ENCODE results near the gene SLC7A1.
A peak's percentile ranks its signal among the peaks of the same experiment; 100 is the strongest.

Gene SLC7A1

GRCh38 chr13:29510651-29511084 is 84.8 kb downstream of the SLC7A1 start:
- H3K27ac Mint-ChIP-seq = peak overlapping the region in 2 of 3 experiments; percentile 20 to 48
- TF ChIP-seq CTCF (IDR thresholded peaks at IDR 0.05; ENCODE audit: unreplicated experiment in 3 of 3) = no peak
- peaks cover 12% of the 10 kb centered on the region for H3K27me3 Mint-ChIP-seq (ENCODE audit: low read depth)
- no peaks in the 10 kb centered on the region for H3K9me3 Mint-ChIP-seq
- H3K36me3 Mint-ChIP-seq (ENCODE audit: low read depth) = peaks cover 4% of the 10 kb centered on the region
- H3K4me1 Mint-ChIP-seq = peaks cover 76% of the 10 kb centered on the region
- no peak overlapping the region for H3K4me3 Mint-ChIP-seq

- Mint-ChIP-seq H3K4me1 (peaks cover 81% of the 10 kb centered on the region), H3K36me3 (ENCODE audit: low read depth) (peaks cover 4% of the 10 kb centered on the region), H3K27ac (peak overlapping the region in 2 of 3 experiments; percentile 20 to 48), H3K4me3 (no peak overlapping the region), H3K9me3 (no peaks in the 10 kb centered on the region), H3K27me3 (ENCODE audit: low read depth) (peaks cover 14% of the 10 kb centered on the region)
- no peak for TF ChIP-seq CTCF (IDR thresholded peaks at IDR 0.05; ENCODE audit: unreplicated experiment in 3 of 3)
Observed at GRCh38 chr13:29509999-29510589, 85.4 kb downstream of the SLC7A1 start.

GRCh38 chr13:29508876-29509252 is 86.6 kb downstream of the SLC7A1 start:
- H3K4me3 Mint-ChIP-seq = peak overlapping the region in 1 of 3 experiments; percentile 14
- TF ChIP-seq CTCF (IDR thresholded peaks at IDR 0.05; ENCODE audit: unreplicated experiment in 3 of 3) = no peak
- H3K9me3 Mint-ChIP-seq = no peaks in the 10 kb centered on the region
- peaks cover 20% of the 10 kb centered on the region for H3K27me3 Mint-ChIP-seq (ENCODE audit: low read depth)
- H3K4me1 Mint-ChIP-seq = peaks cover 82% of the 10 kb centered on the region
- H3K27ac Mint-ChIP-seq = peak overlapping the region; percentile 56 to 91 (median 68)
- H3K36me3 Mint-ChIP-seq (ENCODE audit: low read depth) = peaks cover 3% of the 10 kb centered on the region

GRCh38 chr13:29508130-29508875 is 87.2 kb downstream of the SLC7A1 start:
- peaks cover 82% of the 10 kb centered on the region for H3K4me1 Mint-ChIP-seq
- peak overlapping the region; percentile 56 to 91 (median 87) for H3K27ac Mint-ChIP-seq
- peak; percentile 96 to 97 (median 96) for TF ChIP-seq CTCF (IDR thresholded peaks at IDR 0.05; ENCODE audit: unreplicated experiment in 3 of 3)
- H3K4me3 Mint-ChIP-seq = peak overlapping the region in 1 of 3 experiments; percentile 34
- H3K36me3 Mint-ChIP-seq (ENCODE audit: low read depth) = no peaks in the 10 kb centered on the region
- H3K27me3 Mint-ChIP-seq (ENCODE audit: low read depth) = peaks cover 26% of the 10 kb centered on the region
- H3K9me3 Mint-ChIP-seq = no peaks in the 10 kb centered on the region

- H3K4me1 Mint-ChIP-seq = peaks cover 86% of the 10 kb centered on the region
- H3K9me3 Mint-ChIP-seq = no peaks in the 10 kb centered on the region
- H3K4me3 Mint-ChIP-seq = peak overlapping the region; percentile 9 to 80 (median 77)
- no peaks in the 10 kb centered on the region for H3K36me3 Mint-ChIP-seq (ENCODE audit: low read depth)
- H3K27me3 Mint-ChIP-seq (ENCODE audit: low read depth) = peaks cover 27% of the 10 kb centered on the region
- H3K27ac Mint-ChIP-seq = peak overlapping the region; percentile 56 to 91 (median 87)
- no peak for TF ChIP-seq CTCF (IDR thresholded peaks at IDR 0.05; ENCODE audit: unreplicated experiment in 3 of 3)
Observed at GRCh38 chr13:29507356-29507755, 88.1 kb downstream of the SLC7A1 start.

Data from nephron (organoid).